Esophagus (tissue), 2 donors: ENCODE data around the gene MEG3. TPM values are rescaled to one million over a fixed set of nuclear protein-coding genes. Genes with fewer than 3 reads are reported as not detected.

ENCODE experiments used
- H3K27ac ChIP-seq, 2 donors: one replicate each; pipeline ENCODE4 v1.5.1; 2013; ENCODE audit warnings: low read depth in 2 of 2, mild to moderate bottlenecking in 2 of 2, inconsistent platforms in 1 of 2, low read length in 1 of 2, moderate library complexity in 1 of 2
- H3K27me3 ChIP-seq, 2 donors: one replicate each; pipeline ENCODE4 v1.6.1; 2013; ENCODE audit warnings: low read length in 2 of 2, control low read depth in 1 of 2, mild to moderate bottlenecking in 1 of 2; ENCODE audit not compliant: insufficient read depth in 2 of 2, control insufficient read depth in 1 of 2
- H3K36me3 ChIP-seq, 2 donors: one replicate each; pipeline ENCODE4 v1.6.1; 2013; ENCODE audit warnings: low read length in 1 of 2; ENCODE audit not compliant: control insufficient read depth in 2 of 2, insufficient read depth in 2 of 2
- H3K4me1 ChIP-seq, 2 donors: one replicate each; pipeline ENCODE4 v1.6.1; 2013; ENCODE audit warnings: low read length in 1 of 2; ENCODE audit not compliant: control insufficient read depth in 2 of 2, insufficient read depth in 2 of 2
- H3K4me3 ChIP-seq, 2 donors: one replicate each; pipeline ENCODE4 v1.5.1; 2013; ENCODE audit warnings: low read length in 2 of 2, mild to moderate bottlenecking in 2 of 2, low read depth in 1 of 2, moderate library complexity in 1 of 2
- H3K9me3 ChIP-seq, 2 donors: one replicate each; pipeline ENCODE4 v1.6.1; 2013; ENCODE audit warnings: mild to moderate bottlenecking in 2 of 2, low read depth in 1 of 2, low read length in 1 of 2, moderate library complexity in 1 of 2; ENCODE audit not compliant: control insufficient read depth in 2 of 2, insufficient read depth in 1 of 2
- WGBS, 2 donors: extraction: QIAGEN DNeasy Blood & Tissue Kit; methylation state at CpG; one replicate each; pipeline ENCODE4 v1.1.7; 2013; 5-methylcytosine and 5-hydroxymethylcytosine counted together
- polyA plus RNA-seq, 2 donors: library from polyadenylated mRNA; stranded (reverse); fragments of 200-250 nt; gene quantifications; one replicate each; pipeline ENCODE4 v1.2.3, GENCODE V29; 2013
- donor health status: healthy with polysubstance abuse.
- donor health status: Bipolar disorder and iron deficiency.

The MEG3 gene
- polyA plus RNA-seq, 2 donors, result 9.7 to 13.9 TPM

DNA sequence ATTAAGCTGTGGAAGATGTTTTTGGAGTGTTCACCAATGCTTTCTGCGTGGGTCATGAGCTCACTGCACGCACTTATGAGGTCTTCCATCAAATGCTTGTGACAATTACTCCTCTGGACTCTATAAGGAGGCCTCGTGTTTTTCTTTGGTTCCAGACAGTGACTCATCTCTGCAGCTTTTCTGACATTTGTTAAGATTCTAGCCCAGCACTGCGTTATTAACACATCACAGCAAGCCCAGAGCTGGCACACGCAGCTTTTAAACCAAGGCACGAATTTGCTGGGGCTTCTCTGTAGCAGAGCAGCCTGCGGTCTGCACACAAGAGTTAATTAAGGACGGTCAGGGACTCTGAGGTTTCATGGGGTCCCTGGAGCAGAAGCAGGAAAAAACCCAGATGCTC lies 16.9 kb downstream of the MEG3 start:
- no peaks in the 10 kb centered on the region for H3K4me1 ChIP-seq
- 43 to 49% methylated on average over 8 of the region's 8 CpGs for WGBS, 2 donors
- H3K27ac ChIP-seq, result no peak overlapping the region
- no peak overlapping the region for H3K4me3 ChIP-seq
- no peaks in the 10 kb centered on the region for H3K36me3 ChIP-seq
- no peaks in the 10 kb centered on the region for H3K27me3 ChIP-seq
- no peaks in the 10 kb centered on the region for H3K9me3 ChIP-seq

DNA sequence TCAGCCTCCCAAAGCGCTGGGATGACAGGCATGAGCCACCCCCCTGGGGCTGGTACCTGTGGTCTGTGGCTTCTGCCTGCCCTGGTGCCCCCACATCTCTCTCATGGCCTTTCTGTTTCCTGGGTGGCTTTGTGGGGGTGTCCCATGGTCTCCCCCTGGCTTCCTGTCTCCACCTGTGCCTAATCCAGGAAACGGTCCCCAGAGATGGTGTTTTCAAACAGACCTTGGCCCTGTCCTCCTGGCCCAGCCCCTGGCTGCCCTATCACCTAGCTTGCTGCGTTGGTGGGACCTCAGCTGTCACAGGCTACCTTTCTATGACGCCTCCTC lies 18.1 kb downstream of the MEG3 start:
- no peak overlapping the region for H3K27ac ChIP-seq

DNA sequence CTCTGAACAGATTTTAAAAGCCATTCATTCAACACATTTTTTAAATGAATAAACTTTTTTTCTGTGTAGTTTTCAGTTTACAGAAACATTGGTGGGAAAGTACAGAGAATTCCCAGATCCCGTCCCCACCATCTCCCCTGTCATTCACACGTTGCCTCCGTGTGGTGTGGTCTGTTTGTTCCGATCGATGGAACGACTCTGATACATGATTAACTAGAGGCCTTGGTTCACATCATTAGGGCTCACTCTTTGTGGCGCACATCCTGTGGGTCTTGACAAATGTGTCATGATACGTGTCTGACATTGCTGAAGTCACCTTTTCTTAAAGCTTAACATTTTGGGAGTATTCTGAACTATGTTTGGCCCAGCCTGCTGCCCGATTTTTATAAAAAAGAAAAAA lies 18.5 kb downstream of the MEG3 start:
- WGBS, 2 donors, result 81 to 82% methylated on average over 9 of the region's 9 CpGs
- H3K4me3 ChIP-seq, result no peak overlapping the region
- H3K27me3 ChIP-seq, result no peaks in the 10 kb centered on the region
- H3K36me3 ChIP-seq, result no peaks in the 10 kb centered on the region
- no peaks in the 10 kb centered on the region for H3K4me1 ChIP-seq
- no peak overlapping the region for H3K27ac ChIP-seq
- H3K9me3 ChIP-seq, result no peaks in the 10 kb centered on the region

More for the DNA sequence above, 18.1 kb downstream of the MEG3 start:
- Histone ChIP-seq H3K27me3 (no peaks in the 10 kb centered on the region), H3K4me1 (no peaks in the 10 kb centered on the region), H3K9me3 (no peaks in the 10 kb centered on the region), H3K36me3 (no peaks in the 10 kb centered on the region), H3K4me3 (no peak overlapping the region)
- WGBS, 2 donors, result 69 to 79% methylated on average over 4 of the region's 4 CpGs

DNA sequence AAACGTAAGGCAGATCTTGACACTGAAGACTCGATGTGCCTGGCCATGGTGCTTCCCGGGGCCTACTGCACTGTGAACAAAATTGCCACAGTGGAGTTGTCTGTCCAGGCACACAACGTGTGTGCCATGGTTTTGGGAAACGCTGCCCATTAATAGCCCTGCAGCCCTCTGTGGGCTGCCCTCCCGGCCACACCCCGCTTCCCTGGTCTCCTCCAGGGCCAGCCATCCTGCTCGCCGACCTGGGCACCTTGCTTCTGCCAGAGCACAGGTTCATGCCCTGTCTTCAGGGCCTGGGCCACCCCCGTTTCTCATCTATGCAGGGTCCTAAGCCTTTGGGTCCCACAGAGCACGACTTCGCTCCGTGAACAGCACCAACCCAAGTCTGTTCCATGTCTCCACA lies 18.9 kb downstream of the MEG3 start:
- Histone ChIP-seq H3K27ac (no peak overlapping the region), H3K4me1 (no peaks in the 10 kb centered on the region), H3K27me3 (no peaks in the 10 kb centered on the region), H3K9me3 (no peaks in the 10 kb centered on the region), H3K36me3 (no peaks in the 10 kb centered on the region), H3K4me3 (no peak overlapping the region)
- WGBS, 2 donors, result 88 to 92% methylated on average over 13 of the region's 13 CpGs

DNA sequence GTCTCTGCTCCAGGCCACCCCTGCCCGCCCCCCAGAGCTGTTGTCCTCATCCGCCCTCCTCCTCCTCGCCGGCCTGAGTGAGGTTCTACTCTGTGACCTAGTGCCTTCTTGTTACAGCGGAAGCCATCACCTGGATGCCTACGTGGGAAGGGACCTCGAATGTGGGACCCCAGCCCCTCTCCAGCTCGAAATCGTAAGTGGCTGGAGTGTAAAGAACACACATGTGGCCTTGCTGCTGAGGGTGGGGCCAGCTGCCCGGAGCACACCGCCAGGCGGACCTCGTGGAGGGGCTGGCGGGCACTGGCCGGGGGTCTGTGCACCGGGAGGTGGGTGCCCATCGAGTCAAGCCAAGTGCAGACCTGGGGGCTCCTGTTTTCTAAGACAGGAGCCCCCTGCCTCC lies 19.4 kb downstream of the MEG3 start:
- Histone ChIP-seq H3K27me3 (no peaks in the 10 kb centered on the region), H3K9me3 (no peaks in the 10 kb centered on the region), H3K4me1 (no peaks in the 10 kb centered on the region), H3K4me3 (no peak overlapping the region), H3K36me3 (no peaks in the 10 kb centered on the region), H3K27ac (no peak overlapping the region)
- 91 to 92% methylated on average over 17 of the region's 17 CpGs for WGBS, 2 donors

DNA sequence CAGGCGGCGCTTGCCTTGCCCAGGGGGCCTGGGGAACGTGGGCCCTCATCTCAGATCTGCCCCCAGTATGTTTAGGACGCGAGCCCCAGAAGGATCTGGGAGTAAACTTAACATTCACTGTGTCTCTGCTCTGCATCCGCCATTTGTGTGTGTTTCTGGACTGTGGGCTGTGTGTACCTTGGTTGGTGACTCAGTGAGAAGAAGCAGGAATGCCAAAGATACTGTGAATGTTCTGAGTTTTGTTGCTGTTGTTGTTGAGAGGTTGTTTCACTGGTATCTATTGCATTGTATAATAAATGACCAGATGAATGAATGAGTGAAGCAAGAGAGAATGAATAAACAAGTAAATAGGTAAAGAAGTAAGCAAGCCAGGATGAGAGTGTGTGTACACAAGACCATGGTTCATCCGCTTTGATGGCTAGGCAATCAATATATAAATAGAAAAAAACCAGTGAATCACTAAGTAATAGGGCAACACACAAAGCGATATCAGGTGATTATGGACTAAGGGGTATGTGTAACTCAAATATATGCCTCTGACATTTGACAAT lies 20.5 kb downstream of the MEG3 start:
- WGBS, 2 donors, result 90 to 94% methylated on average over 8 of the region's 8 CpGs
- H3K27ac ChIP-seq, result no peak overlapping the region
- no peaks in the 10 kb centered on the region for H3K9me3 ChIP-seq
- no peaks in the 10 kb centered on the region for H3K27me3 ChIP-seq
- no peak overlapping the region for H3K4me3 ChIP-seq
- H3K36me3 ChIP-seq, result no peaks in the 10 kb centered on the region
- H3K4me1 ChIP-seq, result peaks cover 0 to under 1% of the 10 kb centered on the region in 2 donors

DNA sequence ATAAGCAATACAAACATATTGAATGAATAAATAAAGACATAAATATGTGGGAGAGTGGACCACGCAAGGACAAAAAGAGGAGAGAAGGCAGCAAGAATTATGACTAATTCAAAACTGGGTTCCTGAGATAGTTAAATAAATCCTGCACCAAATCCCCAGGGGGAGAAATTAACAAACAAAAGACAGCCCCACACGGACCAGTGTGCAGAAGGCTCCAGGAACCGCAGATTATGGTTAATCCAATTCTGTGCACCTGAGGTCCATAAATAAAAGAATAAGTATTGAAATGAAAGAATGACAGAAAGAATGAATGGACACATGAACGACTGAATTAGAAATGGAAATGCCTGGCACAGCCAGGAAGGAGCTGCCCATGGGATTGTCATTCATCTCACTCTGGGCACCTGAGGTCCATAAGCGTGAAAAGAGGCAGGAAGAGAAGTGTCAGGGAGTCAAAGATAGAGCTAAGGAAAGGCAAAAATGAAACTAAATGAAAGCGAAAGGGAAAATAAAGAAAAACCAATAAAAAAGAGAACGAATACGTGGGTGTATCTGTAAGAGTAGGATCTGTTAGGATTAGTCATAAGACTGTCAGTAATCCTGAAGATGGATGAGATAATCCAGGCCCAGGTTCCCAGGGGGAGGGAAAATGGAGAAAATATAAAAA lies 23.3 kb downstream of the MEG3 start:
- no peaks in the 10 kb centered on the region for H3K9me3 ChIP-seq
- H3K27me3 ChIP-seq, result no peaks in the 10 kb centered on the region
- no peak overlapping the region for H3K4me3 ChIP-seq
- H3K27ac ChIP-seq, result no peak overlapping the region
- H3K36me3 ChIP-seq, result no peaks in the 10 kb centered on the region
- 33 to 34% methylated on average over 8 of the region's 8 CpGs for WGBS, 2 donors
- H3K4me1 ChIP-seq, result peaks cover 0 to 2% of the 10 kb centered on the region in 2 donors

DNA sequence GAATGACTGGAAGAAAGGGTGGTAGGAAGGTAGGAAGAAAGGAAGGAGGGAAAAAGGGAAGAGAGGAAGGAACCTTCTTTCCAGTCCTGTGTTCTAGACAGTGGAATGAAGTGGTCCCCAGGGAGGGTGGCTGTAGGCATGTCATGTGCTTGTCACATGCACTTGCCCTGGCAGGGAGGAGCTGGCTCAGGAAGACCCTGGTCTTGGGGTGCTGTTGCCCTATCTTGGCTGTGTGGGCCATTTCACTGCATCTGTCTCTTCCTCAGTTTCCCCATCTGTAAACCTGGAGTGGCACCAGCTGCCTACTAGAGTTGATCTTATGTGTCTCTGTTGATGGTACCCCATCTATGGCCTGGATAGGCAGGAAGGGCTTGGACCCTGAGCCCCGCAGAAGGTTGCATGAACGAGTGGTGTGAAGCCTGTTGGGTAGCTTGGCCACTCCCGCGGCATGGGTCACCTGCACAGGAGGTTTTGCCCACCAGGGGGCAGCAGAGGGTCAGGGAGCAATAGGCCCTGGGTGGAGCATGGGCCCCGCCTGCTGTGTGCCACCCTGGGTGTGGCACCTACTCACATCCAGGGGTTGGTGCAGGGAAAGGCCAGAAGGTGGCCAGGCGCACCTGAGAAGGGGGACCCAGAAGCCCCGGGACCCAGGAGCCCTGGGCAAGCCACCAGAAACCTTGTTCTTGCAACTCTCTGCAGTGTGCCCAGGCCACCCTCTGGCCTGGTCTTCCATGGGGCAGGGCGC lies 25.1 kb downstream of the MEG3 start:
- no peaks in the 10 kb centered on the region for H3K27me3 ChIP-seq
- peaks cover 0 to 2% of the 10 kb centered on the region in 2 donors for H3K4me1 ChIP-seq
- no peak overlapping the region for H3K4me3 ChIP-seq
- no peaks in the 10 kb centered on the region for H3K36me3 ChIP-seq
- H3K9me3 ChIP-seq, result no peaks in the 10 kb centered on the region
- WGBS, 2 donors, result 67 to 73% methylated on average over 8 of the region's 8 CpGs
- no peak overlapping the region for H3K27ac ChIP-seq

DNA sequence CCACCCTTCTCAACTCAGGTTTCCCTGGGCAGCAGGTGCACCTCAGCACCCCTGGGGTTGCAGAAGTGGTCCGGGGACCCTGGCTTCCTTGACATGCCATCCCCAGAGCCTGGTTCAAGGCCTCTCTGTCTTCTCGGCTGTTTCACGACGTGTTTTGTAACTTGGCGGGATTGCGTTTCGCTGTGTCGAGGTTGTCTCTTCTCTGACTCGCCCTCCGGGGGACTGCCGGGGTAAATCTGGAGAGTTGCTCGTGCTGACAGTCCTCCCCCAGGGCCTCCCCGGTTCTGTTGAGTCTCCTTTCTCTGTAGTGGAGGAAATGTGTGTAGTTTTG lies 25.6 kb downstream of the MEG3 start:
- Histone ChIP-seq H3K27me3 (no peaks in the 10 kb centered on the region), H3K9me3 (no peaks in the 10 kb centered on the region), H3K4me1 (peaks cover 0 to 2% of the 10 kb centered on the region in 2 donors), H3K4me3 (no peak overlapping the region), H3K36me3 (no peaks in the 10 kb centered on the region), H3K27ac (no peak overlapping the region)
- 87 to 90% methylated on average over 13 of the region's 13 CpGs for WGBS, 2 donors
